ENCODE measurements around the gene IFITM10.

DNA sequence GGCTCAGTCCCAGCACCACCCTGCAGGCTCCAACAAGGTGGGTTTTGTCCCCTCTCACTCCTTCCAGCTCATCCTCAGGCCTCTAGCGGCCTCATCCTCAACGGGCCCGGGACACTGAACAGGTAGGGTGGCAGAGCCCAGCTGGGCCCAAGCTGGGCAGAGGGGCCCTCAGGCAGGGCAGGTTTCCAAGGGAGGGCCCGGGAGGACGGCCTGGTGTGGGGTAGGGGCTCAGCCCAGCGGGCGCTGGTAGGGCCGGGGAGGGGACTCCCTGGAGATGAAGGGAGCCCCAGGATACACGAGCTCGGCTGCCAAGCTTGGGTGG lies 2.5 kb upstream of the IFITM10 start:
- TF ChIP-seq, protein P1, sequence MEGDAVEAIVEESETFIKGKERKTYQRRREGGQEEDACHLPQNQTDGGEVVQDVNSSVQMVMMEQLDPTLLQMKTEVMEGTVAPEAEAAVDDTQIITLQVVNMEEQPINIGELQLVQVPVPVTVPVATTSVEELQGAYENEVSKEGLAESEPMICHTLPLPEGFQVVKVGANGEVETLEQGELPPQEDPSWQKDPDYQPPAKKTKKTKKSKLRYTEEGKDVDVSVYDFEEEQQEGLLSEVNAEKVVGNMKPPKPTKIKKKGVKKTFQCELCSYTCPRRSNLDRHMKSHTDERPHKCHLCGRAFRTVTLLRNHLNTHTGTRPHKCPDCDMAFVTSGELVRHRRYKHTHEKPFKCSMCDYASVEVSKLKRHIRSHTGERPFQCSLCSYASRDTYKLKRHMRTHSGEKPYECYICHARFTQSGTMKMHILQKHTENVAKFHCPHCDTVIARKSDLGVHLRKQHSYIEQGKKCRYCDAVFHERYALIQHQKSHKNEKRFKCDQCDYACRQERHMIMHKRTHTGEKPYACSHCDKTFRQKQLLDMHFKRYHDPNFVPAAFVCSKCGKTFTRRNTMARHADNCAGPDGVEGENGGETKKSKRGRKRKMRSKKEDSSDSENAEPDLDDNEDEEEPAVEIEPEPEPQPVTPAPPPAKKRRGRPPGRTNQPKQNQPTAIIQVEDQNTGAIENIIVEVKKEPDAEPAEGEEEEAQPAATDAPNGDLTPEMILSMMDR (IDR thresholded peaks at IDR 0.05) = no peak
- no peak for TF ChIP-seq EZH2 (IDR thresholded peaks at IDR 0.05; ENCODE audit: borderline replicate concordance, insufficient read depth, low read depth, low read length, poor library complexity, severe bottlenecking)

Data from B cell (primary cell).